SU-DHL-6 (cell line): ENCODE results near the gene LRP1B.

Source experiments
- H2AFZ ChIP-seq: fragments of 200-600 bp; sonication (generic); 2 replicates; pipeline ENCODE4 v1.6.1; 2014; ENCODE audit warnings: low read depth, mild to moderate bottlenecking, moderate library complexity, mixed read lengths, antibody characterized with exemption, low read length; ENCODE audit not compliant: severe bottlenecking
- H3F3A ChIP-seq: fragments of 200-600 bp; shearing (Covaris generic); 2 replicates; pipeline ENCODE4 v1.6.0; 2016; ENCODE audit warnings: antibody characterized with exemption, mild to moderate bottlenecking; ENCODE audit not compliant: insufficient read depth
- H3K27ac ChIP-seq: fragments of 200-600 bp; sonication (generic); 2 replicates; pipeline ENCODE4 v1.5.1; 2016; ENCODE audit warnings: low read depth, mild to moderate bottlenecking, low read length, moderate library complexity, mixed read lengths
- H3K27me3 ChIP-seq: fragments of 200-600 bp; sonication (generic), shearing (Covaris generic); 2 replicates; pipeline ENCODE4 v1.6.0; 2014; ENCODE audit warnings: mild to moderate bottlenecking, low read length
- H3K36me3 ChIP-seq: fragments of 200-600 bp; sonication (generic); 2 replicates; pipeline ENCODE4 v1.6.1; 2014; ENCODE audit warnings: mild to moderate bottlenecking, low read length, mixed read lengths
- H3K4me2 ChIP-seq: fragments of 300-600, 200-600 bp; shearing (Covaris generic), sonication (generic); 2 replicates; pipeline ENCODE4 v1.6.0; 2014; ENCODE audit warnings: low read length, low read depth, mild to moderate bottlenecking; ENCODE audit not compliant: poor library complexity, severe bottlenecking
- H3K4me3 ChIP-seq: fragments of 200-600 bp; sonication (generic); 2 replicates; pipeline ENCODE4 v1.5.1; 2014; ENCODE audit warnings: antibody characterized with exemption, low read length, mild to moderate bottlenecking, mixed read lengths; ENCODE audit not compliant: insufficient read depth, poor library complexity, severe bottlenecking
- H3K79me2 ChIP-seq: fragments of 200-600 bp; sonication (generic); 2 replicates; pipeline ENCODE4 v1.6.1; 2014; ENCODE audit warnings: mild to moderate bottlenecking, low read length, moderate library complexity; ENCODE audit not compliant: insufficient read depth
- H3K9ac ChIP-seq: fragments of 200-600 bp; sonication (generic); 2 replicates; pipeline ENCODE4 v1.7.0; 2014; ENCODE audit warnings: mild to moderate bottlenecking, low read length
- H3K9me2 ChIP-seq: fragments of 200-600 bp; sonication (generic); replicated peaks from 2 replicates; pipeline ENCODE4 v1.6.1; 2014; ENCODE audit warnings: low read length; ENCODE audit not compliant: insufficient read depth
- H3K9me3 ChIP-seq: fragments of 200-600 bp; sonication (generic); 2 replicates; pipeline ENCODE4 v1.6.1; 2014; ENCODE audit warnings: low read length, mixed read lengths; ENCODE audit not compliant: insufficient read depth
- H4K20me1 ChIP-seq: fragments of 200-600 bp; sonication (generic); 2 replicates; pipeline ENCODE4 v1.6.1; 2014; ENCODE audit warnings: low read depth, mild to moderate bottlenecking, antibody characterized with exemption, low read length, moderate library complexity, mixed read lengths
- EZH2phosphoT487 ChIP-seq: fragments of 200-600 bp; sonication (generic), shearing (Covaris generic); conservative IDR thresholded peaks from 2 replicates; pipeline ENCODE4 v1.6.1; 2018; ENCODE audit warnings: mild to moderate bottlenecking, antibody characterized with exemption, low read length, moderate library complexity, mixed read lengths
- TF ChIP-seq, protein P1 (sequence below): fragments of 200-600 bp; sonication (generic); IDR thresholded peaks from one replicate; pipeline ENCODE4 v1.5.1; 2017; ENCODE audit warnings: antibody characterized with exemption, mild to moderate bottlenecking, low read length, moderate library complexity; ENCODE audit not compliant: insufficient read depth, poor library complexity, severe bottlenecking

LRP1B gene

DNA sequence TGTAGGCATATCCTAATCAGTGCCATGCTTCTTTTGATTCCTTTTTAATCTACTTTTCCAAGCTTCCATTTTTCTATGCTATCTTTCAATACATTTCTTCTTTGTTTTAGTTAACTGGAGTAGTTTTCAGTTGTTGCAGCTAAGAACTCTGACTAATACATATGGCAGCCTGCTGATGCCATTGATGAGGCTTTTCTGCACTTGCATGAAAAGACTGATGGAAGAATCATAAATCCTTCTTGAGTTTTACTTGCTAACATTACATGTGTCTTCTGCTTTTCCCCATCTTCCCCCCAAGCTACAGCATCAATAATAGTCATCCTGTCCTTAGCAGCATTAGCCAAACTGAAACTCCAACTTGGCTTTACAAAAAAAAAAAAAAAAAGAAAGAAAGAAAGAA lies 203.3 kb downstream of the LRP1B start:
- Histone ChIP-seq H3K4me2 (no peak overlapping the region), H3K4me3 (no peak overlapping the region), H3K9me3 (no peaks in the 10 kb centered on the region), H3K36me3 (no peaks in the 10 kb centered on the region), H3F3A (no peaks in the 10 kb centered on the region), H3K9me2 (no peaks in the 10 kb centered on the region), H3K27ac (no peak overlapping the region), H4K20me1 (no peaks in the 10 kb centered on the region), H3K79me2 (no peaks in the 10 kb centered on the region), H2AFZ (no peak overlapping the region), H3K27me3 (no peaks in the 10 kb centered on the region), H3K9ac (no peak overlapping the region)
- TF ChIP-seq, protein P1, sequence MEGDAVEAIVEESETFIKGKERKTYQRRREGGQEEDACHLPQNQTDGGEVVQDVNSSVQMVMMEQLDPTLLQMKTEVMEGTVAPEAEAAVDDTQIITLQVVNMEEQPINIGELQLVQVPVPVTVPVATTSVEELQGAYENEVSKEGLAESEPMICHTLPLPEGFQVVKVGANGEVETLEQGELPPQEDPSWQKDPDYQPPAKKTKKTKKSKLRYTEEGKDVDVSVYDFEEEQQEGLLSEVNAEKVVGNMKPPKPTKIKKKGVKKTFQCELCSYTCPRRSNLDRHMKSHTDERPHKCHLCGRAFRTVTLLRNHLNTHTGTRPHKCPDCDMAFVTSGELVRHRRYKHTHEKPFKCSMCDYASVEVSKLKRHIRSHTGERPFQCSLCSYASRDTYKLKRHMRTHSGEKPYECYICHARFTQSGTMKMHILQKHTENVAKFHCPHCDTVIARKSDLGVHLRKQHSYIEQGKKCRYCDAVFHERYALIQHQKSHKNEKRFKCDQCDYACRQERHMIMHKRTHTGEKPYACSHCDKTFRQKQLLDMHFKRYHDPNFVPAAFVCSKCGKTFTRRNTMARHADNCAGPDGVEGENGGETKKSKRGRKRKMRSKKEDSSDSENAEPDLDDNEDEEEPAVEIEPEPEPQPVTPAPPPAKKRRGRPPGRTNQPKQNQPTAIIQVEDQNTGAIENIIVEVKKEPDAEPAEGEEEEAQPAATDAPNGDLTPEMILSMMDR: no peak
- no peak for TF ChIP-seq EZH2phosphoT487

DNA sequence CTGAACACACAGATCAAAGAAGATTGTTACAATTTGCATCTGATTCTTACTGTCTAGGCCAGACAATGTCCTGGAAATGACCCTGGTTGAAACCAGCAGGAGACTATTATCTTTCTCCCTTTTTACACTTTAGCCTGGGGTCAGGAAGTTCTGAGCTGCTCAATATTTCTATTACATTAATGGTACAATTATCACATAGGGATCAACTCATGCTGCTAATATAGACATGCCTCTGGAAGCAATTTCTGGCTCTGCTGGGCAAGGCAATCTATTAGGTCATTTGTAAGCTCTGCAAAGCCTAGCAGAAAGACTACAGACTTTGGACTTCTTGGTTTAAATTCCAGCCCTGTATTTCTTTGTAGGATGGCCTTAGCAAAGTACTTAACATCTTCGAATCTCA lies 205.3 kb downstream of the LRP1B start:
- Histone ChIP-seq H3K4me2 (no peak overlapping the region), H3K9me3 (no peaks in the 10 kb centered on the region), H3K9ac (no peak overlapping the region), H3F3A (no peaks in the 10 kb centered on the region), H4K20me1 (no peaks in the 10 kb centered on the region), H3K4me3 (no peak overlapping the region), H3K27ac (no peak overlapping the region), H3K27me3 (no peaks in the 10 kb centered on the region), H3K79me2 (no peaks in the 10 kb centered on the region), H3K9me2 (no peaks in the 10 kb centered on the region), H2AFZ (no peak overlapping the region), H3K36me3 (no peaks in the 10 kb centered on the region)
- TF ChIP-seq EZH2phosphoT487: no peak
- TF ChIP-seq, protein P1: no peak

DNA sequence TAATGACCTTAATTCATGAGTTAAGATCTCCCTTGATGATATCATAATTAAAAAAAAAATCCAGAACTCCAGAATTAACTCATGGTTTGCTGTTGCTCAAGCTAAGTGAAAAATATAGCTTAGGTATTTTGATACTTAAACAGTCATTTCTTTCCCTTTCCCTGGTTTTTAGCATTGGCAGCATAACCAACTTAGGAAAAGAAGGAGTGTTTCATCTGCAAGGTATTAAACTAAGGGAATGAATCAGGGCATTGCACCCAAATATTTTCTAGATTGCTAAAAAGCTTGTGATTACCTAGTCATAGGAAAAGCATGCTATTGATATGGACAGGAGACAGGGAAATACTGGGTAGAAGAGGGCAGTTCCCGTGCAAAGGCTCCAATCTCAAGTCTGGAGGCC lies 207.2 kb downstream of the LRP1B start:
- no peak overlapping the region for H3K4me3 ChIP-seq
- no peaks in the 10 kb centered on the region for H3K9me2 ChIP-seq
- no peak overlapping the region for H3K9ac ChIP-seq
- TF ChIP-seq, protein P1: no peak
- no peak for TF ChIP-seq EZH2phosphoT487
- no peaks in the 10 kb centered on the region for H3K36me3 ChIP-seq
- H3F3A ChIP-seq: no peaks in the 10 kb centered on the region
- no peak overlapping the region for H3K27ac ChIP-seq
- no peak overlapping the region for H2AFZ ChIP-seq
- no peaks in the 10 kb centered on the region for H4K20me1 ChIP-seq
- no peaks in the 10 kb centered on the region for H3K27me3 ChIP-seq
- no peaks in the 10 kb centered on the region for H3K79me2 ChIP-seq
- no peaks in the 10 kb centered on the region for H3K9me3 ChIP-seq
- H3K4me2 ChIP-seq: no peak overlapping the region
